ENCODE measurements around the gene ATOH7.
"Not testable (repeated sequence)": the region's sequence is repeated elsewhere in the genome, so short reads cannot be mapped to it uniquely, and the experiment has no call there.

The ATOH7 gene

DNA sequence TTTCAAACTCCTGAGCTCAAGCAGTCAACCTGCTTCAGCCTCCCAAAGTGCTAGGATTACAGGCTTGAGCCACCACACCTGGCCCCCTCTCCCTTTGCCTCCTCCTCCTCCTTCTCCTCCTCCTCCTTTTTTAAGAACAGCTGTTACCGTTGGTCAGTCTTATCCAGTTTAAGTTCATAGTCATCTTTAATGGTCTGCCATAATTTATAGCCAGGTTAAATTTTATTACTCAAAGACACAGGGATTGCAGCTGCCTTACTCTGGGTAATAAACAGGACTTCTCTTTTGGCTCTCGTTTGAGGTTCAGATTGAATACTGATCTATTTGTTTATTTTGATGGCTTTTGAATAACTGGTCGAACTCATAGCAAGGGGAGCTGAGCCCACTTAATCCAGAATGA, 35.2 kb downstream of the ATOH7 start:
- no peak overlapping the region for H3K4me3 ChIP-seq (ENCODE audit: low read depth, low read length, poor library complexity, severe bottlenecking)
- no peaks in the 10 kb centered on the region for H4K20me1 ChIP-seq (ENCODE audit: insufficient read depth, low read length)
- H3K9ac ChIP-seq (ENCODE audit: low read length), result no peak overlapping the region
- no peaks in the 10 kb centered on the region for H3K36me3 ChIP-seq (ENCODE audit: insufficient read depth, low read length)
- H3K9me2 ChIP-seq (ENCODE audit: low read depth, low read length), result no peaks in the 10 kb centered on the region
- H3K79me2 ChIP-seq (ENCODE audit: insufficient read depth, low read length), result no peaks in the 10 kb centered on the region
- H3K27me3 ChIP-seq (ENCODE audit: insufficient read depth, low read length), result no peaks in the 10 kb centered on the region
- H3F3A ChIP-seq (ENCODE audit: insufficient read depth, low read length), result no peaks in the 10 kb centered on the region
- no peaks in the 10 kb centered on the region for H3K4me1 ChIP-seq (ENCODE audit: insufficient read depth, low read length, severe bottlenecking)
- no peak for TF ChIP-seq EZH2 (IDR thresholded peaks at IDR 0.05; ENCODE audit: borderline replicate concordance, low read length)
- TF ChIP-seq, protein P1, sequence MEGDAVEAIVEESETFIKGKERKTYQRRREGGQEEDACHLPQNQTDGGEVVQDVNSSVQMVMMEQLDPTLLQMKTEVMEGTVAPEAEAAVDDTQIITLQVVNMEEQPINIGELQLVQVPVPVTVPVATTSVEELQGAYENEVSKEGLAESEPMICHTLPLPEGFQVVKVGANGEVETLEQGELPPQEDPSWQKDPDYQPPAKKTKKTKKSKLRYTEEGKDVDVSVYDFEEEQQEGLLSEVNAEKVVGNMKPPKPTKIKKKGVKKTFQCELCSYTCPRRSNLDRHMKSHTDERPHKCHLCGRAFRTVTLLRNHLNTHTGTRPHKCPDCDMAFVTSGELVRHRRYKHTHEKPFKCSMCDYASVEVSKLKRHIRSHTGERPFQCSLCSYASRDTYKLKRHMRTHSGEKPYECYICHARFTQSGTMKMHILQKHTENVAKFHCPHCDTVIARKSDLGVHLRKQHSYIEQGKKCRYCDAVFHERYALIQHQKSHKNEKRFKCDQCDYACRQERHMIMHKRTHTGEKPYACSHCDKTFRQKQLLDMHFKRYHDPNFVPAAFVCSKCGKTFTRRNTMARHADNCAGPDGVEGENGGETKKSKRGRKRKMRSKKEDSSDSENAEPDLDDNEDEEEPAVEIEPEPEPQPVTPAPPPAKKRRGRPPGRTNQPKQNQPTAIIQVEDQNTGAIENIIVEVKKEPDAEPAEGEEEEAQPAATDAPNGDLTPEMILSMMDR (IDR thresholded peaks at IDR 0.05; ENCODE audit: low read length), result no peak
- H3K9me3 ChIP-seq (ENCODE audit: low read length), result no peaks in the 10 kb centered on the region
- H3K4me2 ChIP-seq (ENCODE audit: low read length), result no peak overlapping the region
- no peak overlapping the region for H2AFZ ChIP-seq (ENCODE audit: low read length)
- H3K27ac ChIP-seq (ENCODE audit: low read depth, low read length, poor library complexity, severe bottlenecking), result no peak overlapping the region

GRCh38 chr10:68195776-68196175, 36.1 kb downstream of the ATOH7 start:
- not testable (repeated sequence) for H3K36me3 ChIP-seq (ENCODE audit: insufficient read depth, low read length); H3K27me3 ChIP-seq (ENCODE audit: insufficient read depth, low read length); H3K4me2 ChIP-seq (ENCODE audit: low read length); H3K9me3 ChIP-seq (ENCODE audit: low read length); H3K4me3 ChIP-seq (ENCODE audit: low read depth, low read length, poor library complexity, severe bottlenecking); H2AFZ ChIP-seq (ENCODE audit: low read length); H3K79me2 ChIP-seq (ENCODE audit: insufficient read depth, low read length); H3K9ac ChIP-seq (ENCODE audit: low read length); H3F3A ChIP-seq (ENCODE audit: insufficient read depth, low read length); H3K9me2 ChIP-seq (ENCODE audit: low read depth, low read length); H4K20me1 ChIP-seq (ENCODE audit: insufficient read depth, low read length); H3K27ac ChIP-seq (ENCODE audit: low read depth, low read length, poor library complexity, severe bottlenecking); H3K4me1 ChIP-seq (ENCODE audit: insufficient read depth, low read length, severe bottlenecking)

GRCh38 chr10:68194290-68194689, 37.6 kb downstream of the ATOH7 start:
- Histone ChIP-seq H3K9ac (ENCODE audit: low read length) (no peak overlapping the region), H2AFZ (ENCODE audit: low read length) (no peak overlapping the region), H3K4me1 (ENCODE audit: insufficient read depth, low read length, severe bottlenecking) (no peaks in the 10 kb centered on the region), H3K4me3 (ENCODE audit: low read depth, low read length, poor library complexity, severe bottlenecking) (no peak overlapping the region), H3K9me2 (ENCODE audit: low read depth, low read length) (no peaks in the 10 kb centered on the region), H3K27me3 (ENCODE audit: insufficient read depth, low read length) (no peaks in the 10 kb centered on the region), H3F3A (ENCODE audit: insufficient read depth, low read length) (no peaks in the 10 kb centered on the region), H3K4me2 (ENCODE audit: low read length) (no peak overlapping the region), H3K36me3 (ENCODE audit: insufficient read depth, low read length) (no peaks in the 10 kb centered on the region), H3K9me3 (ENCODE audit: low read length) (no peaks in the 10 kb centered on the region), H3K79me2 (ENCODE audit: insufficient read depth, low read length) (no peaks in the 10 kb centered on the region), H4K20me1 (ENCODE audit: insufficient read depth, low read length) (no peaks in the 10 kb centered on the region), H3K27ac (ENCODE audit: low read depth, low read length, poor library complexity, severe bottlenecking) (no peak overlapping the region)
- TF ChIP-seq, protein P1 (IDR thresholded peaks at IDR 0.05; ENCODE audit: low read length), result no peak
- no peak for TF ChIP-seq EZH2 (IDR thresholded peaks at IDR 0.05; ENCODE audit: borderline replicate concordance, low read length)

DNA sequence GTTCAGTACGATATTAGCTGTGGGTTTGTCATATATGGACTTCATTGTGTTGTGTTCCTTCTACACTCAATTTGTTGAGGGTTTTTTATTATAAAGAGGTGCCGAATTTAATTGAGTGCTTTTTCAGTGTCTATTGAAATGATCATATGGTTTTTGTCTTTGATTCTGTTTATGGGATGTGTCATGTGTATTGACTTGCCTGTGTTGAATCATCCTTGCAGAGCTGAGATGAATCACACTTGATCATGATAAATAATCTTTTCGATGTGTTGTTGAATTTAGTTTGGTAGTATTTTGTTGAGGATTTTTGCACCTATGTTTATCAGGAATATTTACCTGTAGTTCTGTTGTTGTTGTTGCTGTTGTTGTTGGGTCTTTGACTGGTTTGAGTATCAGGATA, 39.8 kb downstream of the ATOH7 start:
- H3K9me3 ChIP-seq (ENCODE audit: low read length), result no peaks in the 10 kb centered on the region
- H3K79me2 ChIP-seq (ENCODE audit: insufficient read depth, low read length), result no peaks in the 10 kb centered on the region
- no peaks in the 10 kb centered on the region for H3K36me3 ChIP-seq (ENCODE audit: insufficient read depth, low read length)
- no peaks in the 10 kb centered on the region for H3K9me2 ChIP-seq (ENCODE audit: low read depth, low read length)
- H2AFZ ChIP-seq (ENCODE audit: low read length), result no peak overlapping the region
- H3K4me3 ChIP-seq (ENCODE audit: low read depth, low read length, poor library complexity, severe bottlenecking), result no peak overlapping the region
- no peaks in the 10 kb centered on the region for H3K4me1 ChIP-seq (ENCODE audit: insufficient read depth, low read length, severe bottlenecking)
- H3K9ac ChIP-seq (ENCODE audit: low read length), result no peak overlapping the region
- no peak overlapping the region for H3K27ac ChIP-seq (ENCODE audit: low read depth, low read length, poor library complexity, severe bottlenecking)
- no peak for TF ChIP-seq EZH2 (IDR thresholded peaks at IDR 0.05; ENCODE audit: borderline replicate concordance, low read length)
- TF ChIP-seq, protein P1 (IDR thresholded peaks at IDR 0.05; ENCODE audit: low read length), result no peak
- no peaks in the 10 kb centered on the region for H3F3A ChIP-seq (ENCODE audit: insufficient read depth, low read length)
- no peaks in the 10 kb centered on the region for H4K20me1 ChIP-seq (ENCODE audit: insufficient read depth, low read length)
- H3K4me2 ChIP-seq (ENCODE audit: low read length), result no peak overlapping the region
- no peaks in the 10 kb centered on the region for H3K27me3 ChIP-seq (ENCODE audit: insufficient read depth, low read length)

All from OCI-LY1 (cell line).